KOPT-K1 (cell line): ENCODE data around the gene MTMR1.

Experiments used
- H3K27ac ChIP-seq: fragments of 200-600 bp; sonication (generic); 2 replicates; pipeline ENCODE4 v1.5.1; 2016; ENCODE audit warnings: antibody characterized with exemption, mild to moderate bottlenecking, low read depth, low read length; ENCODE audit not compliant: poor library complexity, severe bottlenecking
- H3K36me3 ChIP-seq: fragments of 200-600 bp; sonication (generic); 2 replicates; pipeline ENCODE4 v1.5.1; 2017; ENCODE audit warnings: antibody characterized with exemption, mild to moderate bottlenecking, low read length, moderate library complexity; ENCODE audit not compliant: insufficient read depth
- H3K9me3 ChIP-seq: fragments of 200-600 bp; sonication (generic); 2 replicates; pipeline ENCODE4 v1.5.1; 2017; ENCODE audit warnings: antibody characterized with exemption, low read length, mild to moderate bottlenecking; ENCODE audit not compliant: insufficient read depth, poor library complexity, severe bottlenecking

Gene MTMR1

DNA sequence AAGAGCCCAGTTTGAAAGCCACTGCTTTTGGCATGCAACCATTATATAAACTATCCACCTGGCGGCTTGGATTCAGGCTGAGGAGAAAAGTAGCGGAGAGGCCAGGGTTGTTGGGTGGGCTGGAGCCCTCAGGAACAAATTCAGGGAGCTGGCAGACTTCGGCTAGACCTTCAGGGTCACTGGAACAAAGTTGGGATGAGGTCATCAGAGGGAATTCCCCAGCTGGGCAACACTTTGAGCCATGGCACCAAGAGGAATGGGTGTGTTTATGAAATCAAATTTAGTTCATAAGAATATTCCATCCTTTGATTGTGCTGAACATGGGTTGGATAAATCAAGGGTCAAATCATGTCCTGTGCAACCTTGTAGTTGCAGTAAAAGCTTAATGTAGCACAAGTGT lies 22.0 kb downstream of the MTMR1 start:
- Histone ChIP-seq H3K36me3 (peaks cover 26% of the 10 kb centered on the region; the same call in 1 of the 2 replicates), H3K9me3 (no peaks in the 10 kb centered on the region), H3K27ac (no peak overlapping the region)

DNA sequence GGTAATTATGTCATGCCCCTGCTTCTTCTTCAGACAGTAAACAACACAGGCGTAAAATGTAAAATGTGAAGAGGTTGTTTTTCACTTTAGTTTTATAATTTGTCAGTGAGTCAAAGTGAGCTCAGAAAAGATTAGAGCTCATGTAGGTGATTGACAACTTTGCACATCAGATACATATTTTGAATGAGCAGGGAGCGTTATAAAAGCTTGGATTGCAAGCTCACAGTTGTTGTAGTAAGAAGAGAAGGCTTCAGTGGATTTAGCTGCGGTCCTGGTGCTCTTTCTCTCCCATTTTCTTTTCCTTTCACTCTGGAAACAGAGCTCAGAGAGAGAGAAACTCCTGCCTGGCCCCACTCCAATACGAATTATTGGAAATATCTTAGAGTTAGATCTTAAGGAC lies 26.4 kb downstream of the MTMR1 start:
- Histone ChIP-seq H3K27ac (no peak overlapping the region), H3K9me3 (peaks cover 6% of the 10 kb centered on the region), H3K36me3 (peaks cover 28% of the 10 kb centered on the region; the same call in 1 of the 2 replicates)

DNA sequence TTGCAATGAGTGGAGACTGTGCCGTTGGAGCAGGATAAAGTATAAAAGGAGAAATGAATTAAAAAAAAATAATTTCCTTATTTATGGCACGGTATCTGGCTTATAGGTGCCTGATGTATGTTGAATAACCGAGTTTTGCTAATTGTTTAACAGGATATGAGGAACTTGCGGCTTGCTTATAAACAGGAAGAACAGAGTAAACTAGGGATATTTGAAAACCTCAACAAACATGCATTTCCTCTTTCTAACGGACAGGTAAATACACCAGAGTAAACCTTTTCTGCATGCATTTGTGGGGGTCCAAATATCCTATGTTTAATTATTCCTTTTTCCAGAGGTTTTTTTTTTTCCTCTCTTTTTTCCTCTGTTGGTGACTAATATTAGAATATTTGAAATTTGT lies 36.8 kb downstream of the MTMR1 start:
- no peak overlapping the region for H3K27ac ChIP-seq
- H3K9me3 ChIP-seq: no peaks in the 10 kb centered on the region
- H3K36me3 ChIP-seq: peaks cover 79% of the 10 kb centered on the region

DNA sequence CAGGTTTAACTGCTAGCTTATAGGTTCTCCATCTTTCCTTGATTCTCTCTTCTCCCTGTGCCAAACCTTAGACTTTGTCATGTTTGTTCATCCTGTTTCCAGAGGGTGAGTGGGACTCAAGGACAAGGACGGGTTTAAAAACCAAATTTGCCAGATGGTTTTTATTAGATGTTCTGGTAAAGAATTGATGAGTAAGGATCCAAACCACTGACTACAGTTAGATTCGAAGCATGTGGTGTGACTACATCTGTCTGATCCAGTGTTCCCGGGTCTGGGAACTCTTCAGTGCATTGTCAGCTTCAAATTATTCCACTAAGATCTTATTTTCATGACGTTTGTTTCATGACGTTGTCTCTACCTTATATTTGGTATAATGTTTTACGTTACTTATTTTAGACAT lies 37.5 kb downstream of the MTMR1 start:
- Histone ChIP-seq H3K27ac (no peak overlapping the region), H3K36me3 (peaks cover 86% of the 10 kb centered on the region)

DNA sequence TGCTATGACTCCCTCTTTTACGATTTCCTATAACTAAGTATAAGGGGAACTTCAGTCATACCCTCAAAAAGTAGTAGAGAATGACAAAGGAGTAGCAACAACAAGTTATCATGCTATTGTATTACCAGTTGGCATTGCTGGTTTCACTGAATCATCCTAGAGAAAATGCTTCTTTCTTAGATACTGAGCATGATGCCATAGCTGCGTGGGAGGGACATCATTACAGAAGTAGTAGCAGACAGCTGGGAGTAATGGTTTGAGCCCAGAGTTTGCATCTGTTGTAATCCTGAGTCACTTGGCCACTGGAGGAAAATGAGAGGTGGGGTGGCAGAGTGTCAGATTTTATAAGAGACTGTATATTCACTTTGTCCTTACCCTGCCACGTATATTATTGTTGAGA lies 38.6 kb downstream of the MTMR1 start:
- Histone ChIP-seq H3K9me3 (no peaks in the 10 kb centered on the region), H3K27ac (no peak overlapping the region), H3K36me3 (peaks cover 97% of the 10 kb centered on the region)

More for the DNA sequence above, 37.5 kb downstream of the MTMR1 start:
- H3K9me3 ChIP-seq: no peaks in the 10 kb centered on the region

DNA sequence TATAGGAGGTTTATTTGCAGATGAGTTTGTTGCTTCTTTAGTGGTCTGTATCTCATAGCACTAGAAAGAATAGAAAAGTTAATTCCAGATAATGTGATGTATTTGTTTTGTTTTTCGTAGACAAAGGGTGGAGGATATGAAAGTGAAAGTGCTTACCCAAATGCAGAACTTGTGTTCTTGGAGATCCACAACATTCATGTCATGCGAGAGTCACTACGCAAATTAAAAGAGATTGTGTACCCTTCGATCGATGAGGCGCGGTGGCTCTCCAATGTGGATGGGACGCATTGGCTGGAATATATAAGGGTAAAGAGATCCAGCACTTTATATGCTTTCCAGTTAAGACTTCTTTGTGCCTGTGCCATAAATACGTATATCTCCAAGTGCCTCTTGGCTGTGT lies 43.3 kb downstream of the MTMR1 start:
- Histone ChIP-seq H3K27ac (no peak overlapping the region), H3K36me3 (peaks cover 99% of the 10 kb centered on the region), H3K9me3 (no peaks in the 10 kb centered on the region)

DNA sequence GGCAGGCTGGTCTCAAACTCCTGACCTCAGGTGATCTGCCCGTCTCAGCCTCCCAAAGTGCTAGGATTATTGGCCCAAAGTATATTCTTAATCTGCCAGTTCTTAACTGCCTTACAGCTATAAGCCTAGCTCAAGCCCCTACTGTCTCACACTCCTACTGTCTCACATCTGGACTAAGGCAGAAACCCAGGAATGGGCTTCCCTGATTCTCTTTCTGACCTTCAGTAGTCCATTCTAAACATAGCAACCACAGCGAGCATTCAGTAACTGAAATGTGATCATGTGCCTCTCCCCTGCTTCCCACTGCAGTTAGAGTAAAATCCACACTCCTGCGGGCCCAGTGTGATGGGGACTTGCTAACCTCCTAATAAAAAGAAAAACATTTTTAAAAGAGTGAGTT lies 58.9 kb downstream of the MTMR1 start:
- Histone ChIP-seq H3K27ac (no peak overlapping the region), H3K9me3 (no peaks in the 10 kb centered on the region), H3K36me3 (peaks cover 75% of the 10 kb centered on the region)

DNA sequence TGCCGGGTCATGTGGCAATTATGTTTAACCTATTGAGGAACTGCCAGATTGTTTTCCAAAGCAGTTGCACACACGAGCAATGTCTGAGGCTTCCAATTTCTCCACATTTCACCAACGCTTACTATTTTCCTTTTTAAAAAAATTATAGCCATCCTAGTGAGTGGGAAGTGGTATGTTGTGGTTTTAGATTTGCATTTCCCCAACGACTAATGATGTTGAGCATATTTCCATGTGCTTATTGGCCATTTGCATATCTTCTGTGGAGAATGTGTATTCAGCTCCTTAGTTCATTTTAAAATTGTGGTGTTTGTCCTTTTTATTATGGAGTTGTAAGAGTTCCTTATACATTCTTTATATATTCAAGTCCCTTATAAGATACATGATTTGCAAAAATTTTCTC lies 60.2 kb downstream of the MTMR1 start:
- no peak overlapping the region for H3K27ac ChIP-seq
- H3K9me3 ChIP-seq: no peaks in the 10 kb centered on the region

DNA sequence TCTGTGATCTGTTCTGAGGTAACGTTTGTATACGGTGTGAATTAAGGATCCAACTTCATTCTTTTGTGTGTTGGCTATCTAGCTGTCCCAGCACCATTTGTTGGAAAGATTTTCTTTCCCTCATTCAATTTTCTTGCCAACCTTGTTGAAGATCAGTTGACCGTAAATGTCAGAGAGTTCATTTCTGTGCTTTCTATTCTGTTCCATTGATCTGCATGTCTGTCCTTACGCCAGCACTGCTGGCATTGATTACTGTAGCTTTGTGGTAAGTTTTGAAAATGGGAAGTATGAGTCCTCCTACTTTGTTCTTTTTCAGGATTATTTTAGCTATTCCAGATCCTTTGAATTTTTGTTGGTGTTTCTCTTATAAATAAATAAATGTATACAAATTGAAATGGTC lies 60.8 kb downstream of the MTMR1 start:
- Histone ChIP-seq H3K9me3 (no peaks in the 10 kb centered on the region), H3K36me3 (peaks cover 79% of the 10 kb centered on the region), H3K27ac (no peak overlapping the region)

More for the DNA sequence above, 60.2 kb downstream of the MTMR1 start:
- peaks cover 80% of the 10 kb centered on the region for H3K36me3 ChIP-seq

DNA sequence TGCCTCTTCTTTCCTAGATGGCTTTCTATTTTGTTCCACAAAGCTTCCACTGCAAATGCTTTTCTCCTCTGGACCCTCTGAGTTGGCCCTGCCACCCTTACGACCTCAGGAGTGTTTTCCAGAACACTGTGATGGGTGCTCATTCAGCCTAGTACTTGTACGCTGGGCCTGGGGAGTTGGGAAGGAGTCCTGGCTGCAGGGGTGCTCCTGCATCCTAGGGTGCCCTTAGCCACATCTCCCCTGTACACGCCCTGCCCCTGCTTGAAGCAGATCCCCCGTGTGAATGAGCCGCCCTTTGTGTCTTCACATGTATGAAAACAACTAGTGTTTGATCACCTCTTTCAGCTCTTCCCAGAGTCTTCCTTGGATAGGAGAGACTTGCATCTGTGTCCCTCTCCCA lies 64.2 kb downstream of the MTMR1 start:
- Histone ChIP-seq H3K36me3 (peaks cover 65% of the 10 kb centered on the region), H3K27ac (no peak overlapping the region), H3K9me3 (no peaks in the 10 kb centered on the region)

DNA sequence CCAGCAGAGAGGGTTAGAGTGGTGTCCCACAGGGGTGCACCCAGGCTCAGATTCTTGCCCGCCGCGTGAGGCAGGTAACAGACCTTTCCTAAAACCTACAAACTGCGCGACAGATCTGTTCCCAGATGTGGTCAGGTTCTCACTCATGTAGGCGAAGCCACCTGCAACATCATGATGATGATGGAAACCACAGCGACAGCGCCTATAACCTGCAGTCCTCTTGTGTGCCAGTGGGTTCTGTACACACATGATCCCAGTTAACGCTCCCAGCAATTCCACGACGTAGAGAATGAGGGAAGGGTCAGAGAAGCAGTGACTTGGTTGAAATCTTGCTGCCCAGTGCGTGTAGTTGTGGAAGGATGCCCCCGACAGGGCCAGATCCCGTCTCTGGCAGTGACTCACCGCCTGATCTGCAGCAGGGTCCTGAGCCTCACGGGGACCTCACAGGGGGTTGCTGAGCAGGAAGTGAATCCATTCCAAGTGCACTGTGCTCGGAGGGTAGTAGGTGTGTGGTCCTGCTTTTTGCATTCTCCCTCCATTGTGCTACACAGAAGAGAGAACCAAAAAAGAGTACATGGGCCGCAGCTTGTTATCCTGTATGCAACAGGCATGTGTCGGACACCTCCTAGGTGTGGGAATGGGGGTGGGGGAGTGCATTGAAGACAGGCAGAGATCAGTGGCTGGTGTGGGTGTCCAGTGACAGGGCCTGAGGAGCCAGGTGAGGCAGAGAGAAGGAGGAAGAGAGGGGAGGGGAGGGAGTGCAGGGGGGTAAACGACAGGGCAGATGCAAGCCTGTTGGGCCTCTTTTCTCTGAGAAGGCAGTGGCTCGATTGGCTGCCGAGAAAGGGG lies 66.6 kb downstream of the MTMR1 start:
- H3K9me3 ChIP-seq: no peaks in the 10 kb centered on the region
- no peak overlapping the region for H3K27ac ChIP-seq
- H3K36me3 ChIP-seq: peaks cover 53% of the 10 kb centered on the region

DNA sequence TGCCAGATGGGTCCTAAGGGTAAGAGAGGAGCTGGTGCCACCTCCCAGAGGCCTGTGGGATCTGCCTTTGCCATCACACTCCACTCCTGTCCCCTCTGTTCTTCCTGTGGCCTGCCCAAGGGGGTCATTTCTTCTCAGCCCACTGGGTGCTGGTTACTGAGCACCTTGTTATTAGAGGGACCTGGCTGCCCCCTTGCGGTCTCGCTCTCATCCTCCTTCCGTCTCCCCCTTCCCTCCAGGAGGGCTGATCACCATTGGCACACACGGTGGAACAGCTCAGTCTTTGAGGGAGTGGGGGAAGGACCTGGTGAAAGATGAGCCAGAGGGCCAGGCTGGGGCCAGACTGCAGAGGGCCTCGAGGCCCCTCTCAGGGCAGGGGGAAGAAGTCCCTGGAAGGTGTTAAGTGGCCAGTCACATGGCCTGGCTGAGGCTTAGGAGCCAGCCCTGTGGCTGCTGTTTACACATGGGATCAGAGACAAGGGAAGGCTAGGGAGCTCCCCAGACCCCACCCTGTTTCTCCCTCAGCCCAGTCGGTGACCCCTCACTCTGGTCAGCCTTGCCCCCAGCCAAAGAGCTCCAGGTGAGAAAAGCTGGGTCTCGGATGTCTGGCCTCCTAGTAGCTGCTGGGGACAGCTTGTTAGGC lies 68.1 kb downstream of the MTMR1 start:
- no peak overlapping the region for H3K27ac ChIP-seq
- H3K9me3 ChIP-seq: no peaks in the 10 kb centered on the region
- H3K36me3 ChIP-seq: peaks cover 41% of the 10 kb centered on the region

DNA sequence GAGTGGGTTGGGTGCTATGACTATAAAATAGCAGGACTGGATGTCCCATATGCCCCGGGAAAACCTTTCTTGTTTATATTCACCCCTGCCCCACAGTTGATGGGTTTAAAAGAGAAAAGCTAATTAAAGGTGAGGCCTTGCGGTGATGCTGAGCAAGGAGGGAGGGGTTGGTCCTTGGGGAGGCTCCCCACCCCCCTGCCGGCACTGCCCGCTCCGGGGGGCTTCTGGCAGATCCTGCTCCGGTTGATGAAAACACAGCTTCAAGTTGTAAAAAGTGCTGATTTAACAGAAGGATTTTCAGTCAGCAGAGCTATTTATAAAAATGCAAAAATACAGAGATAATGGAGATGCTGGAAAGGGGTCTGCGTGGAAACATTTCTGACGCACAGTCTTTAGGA lies 68.6 kb downstream of the MTMR1 start:
- peaks cover 38% of the 10 kb centered on the region for H3K36me3 ChIP-seq
- H3K27ac ChIP-seq: no peak overlapping the region
- H3K9me3 ChIP-seq: no peaks in the 10 kb centered on the region

DNA sequence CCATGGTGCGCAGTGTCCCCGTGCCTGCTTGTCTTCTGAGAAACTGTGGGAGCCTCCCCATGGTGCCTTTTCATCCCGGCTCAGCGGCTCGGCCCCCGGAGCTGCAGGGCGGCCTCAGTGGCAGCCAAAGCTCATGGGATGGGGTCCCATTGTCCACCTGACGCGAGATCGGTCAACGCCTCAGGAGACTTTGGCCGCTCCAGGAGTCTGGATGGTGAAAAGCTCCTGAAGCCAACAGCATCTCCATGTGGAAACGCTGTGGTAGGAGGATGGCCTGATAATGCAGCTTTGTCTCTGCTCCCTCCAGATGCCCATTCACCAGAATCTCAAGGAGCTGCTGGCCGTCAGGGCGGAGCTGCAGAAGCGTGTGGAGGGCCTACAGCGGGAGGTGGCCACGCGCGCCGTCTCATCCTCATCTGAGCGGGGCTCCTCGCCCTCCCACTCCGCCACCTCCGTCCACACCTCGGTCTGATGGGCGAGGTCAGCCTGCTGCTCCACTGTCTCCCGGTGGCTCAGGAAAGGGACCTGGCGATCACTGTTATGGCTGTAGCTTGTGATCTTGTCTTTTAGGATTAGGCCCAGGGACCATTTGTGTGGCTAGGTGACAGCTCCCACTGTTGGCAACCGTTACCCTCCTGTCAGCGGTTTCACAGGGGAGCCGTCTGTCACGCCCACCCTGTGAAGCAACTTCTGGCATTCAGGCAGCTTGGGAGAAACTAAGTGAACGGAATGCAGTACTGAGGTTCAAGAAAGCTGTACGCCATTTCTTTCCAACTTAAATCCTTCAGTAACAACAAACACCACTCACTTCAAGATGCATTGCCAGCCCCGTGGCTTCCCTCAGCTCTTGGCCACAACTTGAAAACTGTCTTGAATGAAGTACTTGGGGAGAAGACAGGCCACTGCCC lies 69.3 kb downstream of the MTMR1 start:
- peaks cover 31% of the 10 kb centered on the region for H3K36me3 ChIP-seq
- H3K9me3 ChIP-seq: no peaks in the 10 kb centered on the region
- H3K27ac ChIP-seq: no peak overlapping the region

DNA sequence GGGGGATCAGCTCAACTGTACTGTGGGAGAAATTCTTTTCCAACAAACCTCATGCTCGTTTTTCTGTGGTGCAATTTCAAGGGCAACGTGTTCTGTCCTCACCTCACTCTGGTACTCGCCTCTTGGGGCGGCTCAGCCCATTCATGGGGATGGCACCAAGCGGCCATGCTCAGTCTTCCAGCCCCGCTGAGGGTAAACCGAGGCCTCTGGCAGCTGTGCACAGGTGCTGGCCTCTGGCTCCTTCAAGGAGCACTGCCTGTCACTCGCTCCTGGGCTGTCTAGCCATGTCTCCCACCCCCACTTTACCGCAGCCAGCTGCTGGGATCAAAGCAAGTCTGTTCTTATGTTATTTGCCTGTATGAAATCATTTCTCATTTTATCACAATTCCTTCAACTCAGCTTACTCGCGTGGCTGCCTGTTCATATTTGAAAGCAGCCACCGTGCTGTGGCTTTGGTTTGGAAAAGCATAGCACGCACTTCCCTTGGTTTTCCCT lies 70.2 kb downstream of the MTMR1 start:
- H3K27ac ChIP-seq: no peak overlapping the region
- H3K9me3 ChIP-seq: no peaks in the 10 kb centered on the region
- H3K36me3 ChIP-seq: peaks cover 23% of the 10 kb centered on the region
